Gastrocnemius medialis (tissue), 4 donors: ENCODE results near the gene GPR55. TPM values are rescaled to one million over a fixed set of nuclear protein-coding genes. Genes with fewer than 3 reads are reported as not detected.

Experiments
- ATAC-seq, 2 donors: fragments of 150-250 bp; one replicate each; pipeline ENCODE4 v1.9.1; 2016
- DNase-seq, 2 donors: peaks; one replicate each; pipeline ENCODE4 v3.0.0-alpha.2; 2019
- H3K27ac ChIP-seq, 4 donors: fragments of 200-600 bp; sonication (generic); 1 replicate in 1 of 4; 2 replicates in 3 of 4; pipeline ENCODE4 v1.5.1; 2016 to 2018; ENCODE audit warnings: mild to moderate bottlenecking in 2 of 4, moderate library complexity in 1 of 4
- H3K27me3 ChIP-seq, 3 donors: fragments of 200-600 bp; sonication (generic) in 2 of 3; 1 replicate in 1 of 3; 2 replicates in 2 of 3; pipeline versions ENCODE4 v1.5.1 to v1.6.0; 2016 to 2019; ENCODE audit warnings: mild to moderate bottlenecking in 1 of 3, moderate library complexity in 1 of 3
- H3K36me3 ChIP-seq, 2 donors: fragments of 200-600 bp; sonication (generic) in 1 of 2; one replicate each; pipeline ENCODE4 v1.5.1; 2017 to 2018
- H3K4me1 ChIP-seq, 2 donors: fragments of 200-600 bp; sonication (generic) in 1 of 2; one replicate each; pipeline ENCODE4 v1.5.1; 2016 to 2017; ENCODE audit warnings: mild to moderate bottlenecking in 2 of 2
- H3K4me3 ChIP-seq, 4 donors: fragments of 200-600 bp; sonication (generic) in 3 of 4; 1 replicate in 1 of 4; 2 replicates in 3 of 4; pipeline ENCODE4 v1.5.1; 2016 to 2019; ENCODE audit warnings: mild to moderate bottlenecking in 2 of 4
- H3K9me3 ChIP-seq, 3 donors: fragments of 200-600 bp; sonication (generic) in 2 of 3; 1 replicate in 1 of 3; 2 replicates in 2 of 3; pipeline ENCODE4 v1.5.1; 2016 to 2019
- CTCF ChIP-seq, 5 experiments: fragments of 450-650 bp in 3 of 5; fragments of 200-600 bp in 2 of 5; sonication (generic) in 2 of 5; IDR thresholded peaks in 4 of 5; conservative IDR thresholded peaks in 1 of 5; 1 replicate in 4 of 5; 2 replicates in 1 of 5; pipeline ENCODE4 v1.5.1; 2016 to 2019; ENCODE audit warnings: antibody characterized with exemption in 5 of 5, mild to moderate bottlenecking in 3 of 5, moderate library complexity in 3 of 5
- POLR2A ChIP-seq, 2 donors: fragments of 450-650 bp; IDR thresholded peaks; one replicate each; pipeline ENCODE4 v1.6.1; 2017; ENCODE audit warnings: antibody characterized with exemption in 2 of 2, mild to moderate bottlenecking in 2 of 2, moderate library complexity in 2 of 2
- in situ Hi-C, 4 donors: fragments of 200-750 bp; cut with MboI; loops; one replicate each; pipeline versions ENCODE4 v1.15.0 to v1.8.0; 2017; ENCODE audit warnings: low sequenced_read_pairs in 4 of 4
- intact Hi-C: fragments of 100-400 bp; cut with DNase I; formaldehyde crosslinking; loops from one replicate; pipeline ENCODE4 v1.15.1; 2023; ENCODE audit warnings: low total_unique reads
- total RNA-seq, 4 donors: library from RNA; depleted of rRNA; stranded (reverse); fragments of >200 nt; gene quantifications; one replicate each; pipeline versions ENCODE4 v1.1.0 to v1.2.3, GENCODE V29; 2016

The GPR55 gene
- total RNA-seq, 4 donors from 2014 or later = not detected

- TF ChIP-seq CTCF (IDR thresholded peaks at IDR 0.05 in 4 of 5, conservative IDR thresholded peaks at IDR 0.05 in 1 of 5) = no peak
- TF ChIP-seq POLR2A (IDR thresholded peaks at IDR 0.05) = no peak
- H3K36me3 ChIP-seq = no peaks in the 10 kb centered on the region
- H3K27ac ChIP-seq = no peak overlapping the region
- H3K27me3 ChIP-seq = peaks cover 0 to 3% (median 0%) of the 10 kb centered on the region in 3 donors
- no peaks in the 10 kb centered on the region for H3K4me1 ChIP-seq
- no peak for DNase-seq
- in situ Hi-C loops = no loop called here
- H3K4me3 ChIP-seq = no peak overlapping the region
- H3K9me3 ChIP-seq = no peaks in the 10 kb centered on the region
- no peak for ATAC-seq
- intact Hi-C loops = no loop called here
Observed at GRCh38 chr2:230951396-230951795, 26.4 kb upstream of the GPR55 start.

GRCh38 chr2:230950874-230951339 lies 25.9 kb upstream of the GPR55 start:
- in situ Hi-C loops = no loop called here
- H3K4me3 ChIP-seq = no peak overlapping the region
- H3K9me3 ChIP-seq = no peaks in the 10 kb centered on the region
- intact Hi-C loops = no loop called here
- H3K36me3 ChIP-seq = no peaks in the 10 kb centered on the region
- DNase-seq (no peak), ATAC-seq (no peak)
- no peaks in the 10 kb centered on the region for H3K4me1 ChIP-seq
- H3K27ac ChIP-seq = no peak overlapping the region
- H3K27me3 ChIP-seq = no peaks in the 10 kb centered on the region
- TF ChIP-seq CTCF (IDR thresholded peaks at IDR 0.05 in 4 of 5, conservative IDR thresholded peaks at IDR 0.05 in 1 of 5) = no peak
- no peak for TF ChIP-seq POLR2A (IDR thresholded peaks at IDR 0.05)

DNA sequence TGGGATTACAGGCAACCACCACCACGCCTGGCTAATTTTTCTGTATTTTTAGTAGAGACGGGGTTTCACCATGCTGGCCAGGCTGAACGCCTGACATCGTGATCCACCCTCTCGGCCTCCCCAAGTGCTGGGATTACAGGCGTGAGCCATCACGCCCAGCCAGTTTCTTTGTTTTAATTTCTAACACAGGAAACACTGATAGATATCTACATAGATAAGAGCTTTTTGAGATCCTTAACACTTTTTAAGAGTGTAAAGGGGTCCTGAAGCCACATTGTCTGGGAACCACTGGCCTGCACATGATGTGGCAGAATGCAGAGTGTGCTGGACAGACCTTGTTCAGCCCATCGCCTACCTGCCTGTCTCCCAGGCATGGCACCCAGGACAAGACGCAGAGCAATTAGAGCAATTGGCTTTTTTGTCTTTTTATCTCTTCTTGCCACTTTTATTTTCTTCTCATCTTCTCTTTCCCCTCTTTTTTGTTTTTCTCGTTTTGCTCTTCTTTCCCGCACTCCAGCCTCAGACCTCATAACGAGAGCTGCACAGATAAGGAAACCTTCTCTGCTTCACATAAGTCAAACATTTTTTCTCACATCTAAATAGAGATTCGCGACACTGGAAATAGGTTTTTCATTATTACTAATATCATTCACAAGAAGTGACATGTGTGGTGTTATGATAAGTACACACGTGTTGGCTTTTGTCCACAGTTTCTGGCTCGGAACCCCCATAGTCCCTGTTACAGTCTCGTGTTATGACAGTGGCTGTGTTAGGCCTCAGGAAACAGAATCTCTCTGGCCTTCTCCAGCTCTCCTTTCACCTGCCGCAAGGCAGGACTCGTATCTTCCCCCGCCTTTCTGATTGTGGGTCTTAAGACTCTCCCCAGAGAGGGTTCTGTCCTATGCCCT lies 25.2 kb upstream of the GPR55 start:
- no peak for ATAC-seq
- TF ChIP-seq CTCF (IDR thresholded peaks at IDR 0.05 in 4 of 5, conservative IDR thresholded peaks at IDR 0.05 in 1 of 5) (no peak), POLR2A (IDR thresholded peaks at IDR 0.05) (no peak)
- in situ Hi-C loops = no loop called here

GRCh38 chr2:230947908-230948365 lies 22.9 kb upstream of the GPR55 start:
- Histone ChIP-seq H3K27ac (no peak overlapping the region), H3K9me3 (no peaks in the 10 kb centered on the region), H3K27me3 (no peaks in the 10 kb centered on the region), H3K36me3 (no peaks in the 10 kb centered on the region), H3K4me1 (no peaks in the 10 kb centered on the region), H3K4me3 (no peak overlapping the region)
- ATAC-seq = no peak
- intact Hi-C loops = no loop called here
- TF ChIP-seq CTCF (IDR thresholded peaks at IDR 0.05 in 4 of 5, conservative IDR thresholded peaks at IDR 0.05 in 1 of 5) (no peak), POLR2A (IDR thresholded peaks at IDR 0.05) (no peak)
- in situ Hi-C loops = no loop called here
- DNase-seq = no peak

More for the DNA sequence above, 25.2 kb upstream of the GPR55 start:
- no peak for DNase-seq
- Histone ChIP-seq H3K36me3 (no peaks in the 10 kb centered on the region), H3K27me3 (no peaks in the 10 kb centered on the region), H3K4me3 (no peak overlapping the region), H3K4me1 (no peaks in the 10 kb centered on the region), H3K27ac (no peak overlapping the region), H3K9me3 (no peaks in the 10 kb centered on the region)
- intact Hi-C loops = no loop called here
